GM12874 (cell line): ENCODE results near the gene CADPS2.

ENCODE experiments used
- CTCF ChIP-seq: IDR thresholded peaks from 2 replicates; pipeline ENCODE4 v1.5.1; 2011; ENCODE audit warnings: low read depth, mild to moderate bottlenecking, control low read depth, low read length, moderate library complexity; ENCODE audit not compliant: insufficient read depth

The CADPS2 gene

GRCh38 chr7:122433765-122434164 is 452.5 kb downstream of the CADPS2 start:
- TF ChIP-seq CTCF, result no peak

GRCh38 chr7:122430710-122431109 is 455.6 kb downstream of the CADPS2 start:
- TF ChIP-seq CTCF, result no peak

GRCh38 chr7:122429926-122430325 is 456.3 kb downstream of the CADPS2 start:
- TF ChIP-seq CTCF, result no peak

- TF ChIP-seq CTCF, result no peak
Measured at GRCh38 chr7:122425731-122426130, 460.5 kb downstream of the CADPS2 start.

- TF ChIP-seq CTCF, result no peak
Measured at GRCh38 chr7:122423591-122423990, 462.7 kb downstream of the CADPS2 start.

GRCh38 chr7:122416336-122416735 is 469.9 kb downstream of the CADPS2 start:
- TF ChIP-seq CTCF, result no peak

- no peak for TF ChIP-seq CTCF
Measured at GRCh38 chr7:122415510-122415909, 470.8 kb downstream of the CADPS2 start.

GRCh38 chr7:122413339-122413738 is 472.9 kb downstream of the CADPS2 start:
- no peak for TF ChIP-seq CTCF
